ENCODE data around the gene RNF11. TPM values are rescaled to one million over a fixed set of nuclear protein-coding genes. Genes with fewer than 3 reads are reported as not detected.

The RNF11 gene
- total and polyA plus RNA-seq, 2 of the 8 experiments (the other 6 are each of a cell fraction or from before 2014, with no cell fraction given): 49.6 to 54.2 TPM

DNA sequence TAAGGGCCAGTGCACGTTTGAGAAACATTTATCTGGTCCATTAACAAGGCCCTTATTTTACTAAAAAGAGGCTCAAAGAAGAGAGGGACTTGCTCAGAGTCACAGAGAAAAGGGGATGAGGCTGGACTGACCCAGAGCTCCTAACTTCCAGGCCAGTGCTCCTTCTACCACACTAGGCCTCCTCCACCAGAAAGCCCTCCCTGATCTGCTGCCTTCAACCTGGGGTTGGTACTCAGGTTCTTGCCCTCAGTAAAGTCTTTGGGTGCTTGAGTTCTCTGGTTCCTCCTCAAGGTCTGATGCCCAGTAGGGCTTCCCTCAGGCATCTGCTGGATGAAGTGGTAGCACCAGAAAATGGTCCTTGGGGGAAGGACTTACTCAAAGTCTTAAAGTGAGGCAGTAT lies 68.3 kb downstream of the RNF11 start:
- H3K9me3 ChIP-seq (ENCODE audit: insufficient read depth in 2 of 2, low read depth in 1 of 2, low read length in 1 of 2): no peaks in the 10 kb centered on the region; a peak in 1 of 4 replicates
- no peak overlapping the region for H3K56ac ChIP-seq (replicated peaks; ENCODE audit: insufficient read length, low read depth, low read length)
- FAIRE-seq (no peak), DNase-seq (ENCODE audit: low read depth in 1 of 2, low spot score in 2 of 2) (no peak)
- H3K4ac ChIP-seq (replicated peaks; ENCODE audit: insufficient read length, low read depth, low read length): no peak overlapping the region
- H3K79me2 ChIP-seq (ENCODE audit: control insufficient read depth in 1 of 2, insufficient read depth in 2 of 2, low read length in 2 of 2): no peaks in the 10 kb centered on the region; a peak in 1 of 4 replicates
- peaks cover 0 to 6% (median under 1%) of the 10 kb centered on the region in 4 experiments; a peak in 2 of 7 replicates for H3K4me1 ChIP-seq (replicated peaks in 1 of 4; ENCODE audit: control insufficient read depth in 3 of 4, insufficient read depth in 4 of 4, low read length in 3 of 4)
- no peak overlapping the region for H4K8ac ChIP-seq (ENCODE audit: extremely low read depth, insufficient read depth, low read length)
- H3K23ac ChIP-seq (ENCODE audit: insufficient read length): no peak overlapping the region
- H2BK15ac ChIP-seq (ENCODE audit: low read length): no peak overlapping the region
- no peaks in the 10 kb centered on the region for H3K27me3 ChIP-seq (replicated peaks in 1 of 4; ENCODE audit: control insufficient read depth in 3 of 4, extremely low read depth in 1 of 4, insufficient read depth in 3 of 4, low read length in 3 of 4)
- H3K4me3 ChIP-seq (ENCODE audit: extremely low read depth in 1 of 4, insufficient read depth in 2 of 4, low read depth in 3 of 4, low read length in 4 of 4): no peak overlapping the region
- H2BK5ac ChIP-seq (ENCODE audit: low read depth, low read length): no peak overlapping the region
- WGBS, 2 experiments (ENCODE audit: extremely low coverage in 1 of 2, insufficient coverage in 1 of 2, insufficient read length in 1 of 2, insufficient replicate concordance in 2 of 2, low coverage in 1 of 2, low lambda C conversion rate in 2 of 2, missing lambda C conversion rate in 1 of 2): 100% methylated on average over 1 of the region's 1 CpG; no CpG with 5 or more reads in 1 of the 2 experiments
- POLR2A ChIA-PET (ENCODE audit: partially characterized antibody): no interaction called here
- CTCF ChIA-PET (ENCODE audit: partially characterized antibody): interaction anchor here (0.6 to 3.9 kb wide), 4 partner anchors 8 to 16 kb away, joined by 4 to 20 read pairs (median 4); no protein-coding TSS in a partner anchor
- no peak overlapping the region for H2AK5ac ChIP-seq (ENCODE audit: low read depth, low read length)
- no peaks in the 10 kb centered on the region for H3K79me1 ChIP-seq (ENCODE audit: low read depth, low read length)
- H3K36me3 ChIP-seq (ENCODE audit: control insufficient read depth in 2 of 4, insufficient read depth in 4 of 4, low read length in 3 of 4): no peaks in the 10 kb centered on the region
- H3K9ac ChIP-seq (replicated peaks in 1 of 4; ENCODE audit: extremely low read depth in 1 of 4, low read depth in 3 of 4, low read length in 3 of 4): no peak overlapping the region
- no peaks in the 10 kb centered on the region for H4K20me1 ChIP-seq (replicated peaks in 1 of 2; ENCODE audit: control insufficient read depth in 1 of 2, insufficient read depth in 2 of 2, low read length in 2 of 2)
- H3K18ac ChIP-seq (ENCODE audit: extremely low read depth, low read length): no peak overlapping the region
- H2AFZ ChIP-seq (ENCODE audit: low read length): no peak overlapping the region
- H2BK12ac ChIP-seq (ENCODE audit: low read depth, low read length): no peak overlapping the region
- H4K5ac ChIP-seq (ENCODE audit: insufficient read length, low read depth, low read length): no peak overlapping the region
- no peak overlapping the region for H2BK120ac ChIP-seq (replicated peaks; ENCODE audit: low read depth, low read length)
- H2BK20ac ChIP-seq (ENCODE audit: low read length): no peak overlapping the region
- no peak overlapping the region for H3K14ac ChIP-seq (ENCODE audit: insufficient read length)
- no peak overlapping the region for H4K91ac ChIP-seq (replicated peaks; ENCODE audit: insufficient read length, low read length)
- no peaks in the 10 kb centered on the region for H3K23me2 ChIP-seq (ENCODE audit: low read depth, low read length)
- H3K4me2 ChIP-seq (ENCODE audit: insufficient read depth in 1 of 2, low read depth in 2 of 2, low read length in 2 of 2): no peak overlapping the region
- no peak overlapping the region for H3K27ac ChIP-seq (ENCODE audit: low read depth, low read length)
- TF ChIP-seq KDM5A (IDR thresholded peaks at IDR 0.05; ENCODE audit: low read length): no peak
- TF ChIP-seq PHF8 (conservative IDR thresholded peaks at IDR 0.05; ENCODE audit: low read depth, low read length): no peak
- no peak for TF ChIP-seq YY1 (IDR thresholded peaks at IDR 0.05; ENCODE audit: low read depth, low read length)
